Measurements from ENCODE around the gene NUMBL. TPM values are rescaled to one million over a fixed set of nuclear protein-coding genes. Genes with fewer than 3 reads are reported as not detected.

Gene NUMBL
- total RNA-seq, 2 experiments from 2014 or later = 4.9 to 8.9 TPM

DNA sequence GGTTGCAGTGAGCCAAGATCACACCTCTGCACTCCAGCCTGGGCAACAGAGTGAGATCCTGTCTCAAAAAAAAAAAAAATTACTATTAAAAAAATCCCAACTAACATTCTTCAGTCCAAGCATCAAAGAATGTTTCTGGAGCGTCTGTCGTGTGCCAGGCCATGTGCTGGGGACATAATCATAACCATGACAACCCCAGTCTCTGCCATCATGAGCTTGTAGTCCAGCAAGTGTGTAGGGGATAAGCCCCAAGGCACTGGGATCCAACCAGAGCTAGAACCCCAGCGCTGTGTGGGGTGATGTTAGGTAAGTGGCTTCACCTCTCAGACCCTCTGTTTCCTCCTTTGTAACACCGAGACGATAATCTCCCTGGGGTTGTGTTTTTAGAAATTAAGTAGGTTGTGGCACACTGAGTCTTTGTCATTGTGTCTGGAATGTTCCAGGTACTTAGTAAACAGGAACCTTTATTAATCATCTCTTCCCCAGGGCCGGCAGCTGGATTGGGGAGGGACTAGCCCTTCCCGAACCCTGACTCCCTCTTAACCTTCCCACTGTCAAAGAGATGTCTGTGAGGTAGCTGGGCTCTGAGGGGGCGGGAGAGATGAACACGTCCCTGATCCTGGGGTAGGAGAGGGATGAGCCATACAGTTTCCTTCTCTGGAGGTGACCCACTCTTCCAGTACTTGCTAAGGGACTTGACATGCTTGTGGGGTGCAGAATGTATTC is 31.6 kb upstream of the NUMBL start:
- DNase-seq (ENCODE audit: low spot score) = no peak
- Histone ChIP-seq H4K20me1 (ENCODE audit: insufficient read depth, low read length) (no peaks in the 10 kb centered on the region), H3K36me3 (ENCODE audit: insufficient read depth, low read length) (peaks cover 7% of the 10 kb centered on the region; the same call in 1 of the 2 replicates), H3K27ac (ENCODE audit: low read depth, low read length, poor library complexity, severe bottlenecking) (no peak overlapping the region), H3K4me3 (ENCODE audit: low read depth, low read length, poor library complexity, severe bottlenecking) (no peak overlapping the region), H3K9me3 (ENCODE audit: low read length) (no peaks in the 10 kb centered on the region), H3K4me1 (ENCODE audit: insufficient read depth, low read length, poor library complexity, severe bottlenecking) (peaks cover 24% of the 10 kb centered on the region), H2AFZ (ENCODE audit: low read length) (no peak overlapping the region), H3K4me2 (ENCODE audit: low read length) (no peak overlapping the region), H3K79me2 (ENCODE audit: insufficient read depth, low read depth, low read length) (peaks cover 15% of the 10 kb centered on the region), H3K9me2 (ENCODE audit: insufficient read depth, low read length) (no peaks in the 10 kb centered on the region)
- CTCF ChIA-PET (ENCODE audit: unreplicated experiment) = no interaction called here
- POLR2A ChIA-PET = interaction anchor here (0.7 to 1.0 kb wide), 3 partner anchors 15 to 29 kb away, joined by 3 to 4 read pairs (median 3); partner anchors contain the start of genes ACTMAP and SNRPA
- intact Hi-C loops (cut with micrococcal nuclease; ENCODE audit: unreplicated experiment) = no loop called here
- no peak for TF ChIP-seq EZH2phosphoT487 (IDR thresholded peaks at IDR 0.05; ENCODE audit: borderline replicate concordance, low read depth, low read length)
- TF ChIP-seq, protein P1, sequence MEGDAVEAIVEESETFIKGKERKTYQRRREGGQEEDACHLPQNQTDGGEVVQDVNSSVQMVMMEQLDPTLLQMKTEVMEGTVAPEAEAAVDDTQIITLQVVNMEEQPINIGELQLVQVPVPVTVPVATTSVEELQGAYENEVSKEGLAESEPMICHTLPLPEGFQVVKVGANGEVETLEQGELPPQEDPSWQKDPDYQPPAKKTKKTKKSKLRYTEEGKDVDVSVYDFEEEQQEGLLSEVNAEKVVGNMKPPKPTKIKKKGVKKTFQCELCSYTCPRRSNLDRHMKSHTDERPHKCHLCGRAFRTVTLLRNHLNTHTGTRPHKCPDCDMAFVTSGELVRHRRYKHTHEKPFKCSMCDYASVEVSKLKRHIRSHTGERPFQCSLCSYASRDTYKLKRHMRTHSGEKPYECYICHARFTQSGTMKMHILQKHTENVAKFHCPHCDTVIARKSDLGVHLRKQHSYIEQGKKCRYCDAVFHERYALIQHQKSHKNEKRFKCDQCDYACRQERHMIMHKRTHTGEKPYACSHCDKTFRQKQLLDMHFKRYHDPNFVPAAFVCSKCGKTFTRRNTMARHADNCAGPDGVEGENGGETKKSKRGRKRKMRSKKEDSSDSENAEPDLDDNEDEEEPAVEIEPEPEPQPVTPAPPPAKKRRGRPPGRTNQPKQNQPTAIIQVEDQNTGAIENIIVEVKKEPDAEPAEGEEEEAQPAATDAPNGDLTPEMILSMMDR (conservative IDR thresholded peaks at IDR 0.05; ENCODE audit: low read length) = no peak
- BruUV-seq (replicated peaks) = no TSS peak

GRCh38 chr19:40721140-40721486 is 30.7 kb upstream of the NUMBL start:
- Histone ChIP-seq H3K4me1 (ENCODE audit: insufficient read depth, low read length, poor library complexity, severe bottlenecking) (peaks cover 24% of the 10 kb centered on the region), H3K36me3 (ENCODE audit: insufficient read depth, low read length) (peaks cover under 1% of the 10 kb centered on the region; the same call in 1 of the 2 replicates), H4K20me1 (ENCODE audit: insufficient read depth, low read length) (no peaks in the 10 kb centered on the region), H3K4me2 (ENCODE audit: low read length) (no peak overlapping the region), H2AFZ (ENCODE audit: low read length) (no peak overlapping the region), H3K9me2 (ENCODE audit: insufficient read depth, low read length) (no peaks in the 10 kb centered on the region), H3K4me3 (ENCODE audit: low read depth, low read length, poor library complexity, severe bottlenecking) (no peak overlapping the region), H3K27ac (ENCODE audit: low read depth, low read length, poor library complexity, severe bottlenecking) (no peak overlapping the region), H3K79me2 (ENCODE audit: insufficient read depth, low read depth, low read length) (peaks cover 17% of the 10 kb centered on the region), H3K9me3 (ENCODE audit: low read length) (no peaks in the 10 kb centered on the region)
- POLR2A ChIA-PET = interaction anchor here (0.6 to 0.7 kb wide), 3 partner anchors 12 to 630 kb away, joined by 3 to 4 read pairs (median 3); partner anchors contain the start of gene ZNF780A
- BruUV-seq (replicated peaks) = no TSS peak
- intact Hi-C loops (cut with micrococcal nuclease; ENCODE audit: unreplicated experiment) = no loop called here
- TF ChIP-seq EZH2phosphoT487 (IDR thresholded peaks at IDR 0.05; ENCODE audit: borderline replicate concordance, low read depth, low read length) = no peak
- TF ChIP-seq, protein P1 (conservative IDR thresholded peaks at IDR 0.05; ENCODE audit: low read length) = no peak
- no peak for DNase-seq (ENCODE audit: low spot score)
- CTCF ChIA-PET (ENCODE audit: unreplicated experiment) = no interaction called here

GRCh38 chr19:40719414-40719894 is 29.0 kb upstream of the NUMBL start:
- no peaks in the 10 kb centered on the region for H3K9me2 ChIP-seq (ENCODE audit: insufficient read depth, low read length)
- H3K9me3 ChIP-seq (ENCODE audit: low read length) = no peaks in the 10 kb centered on the region
- peak overlapping the region; percentile 70 for H3K4me3 ChIP-seq (ENCODE audit: low read depth, low read length, poor library complexity, severe bottlenecking)
- ChIA-PET CTCF (ENCODE audit: unreplicated experiment) (no interaction called here), POLR2A (no interaction called here)
- DNase-seq (ENCODE audit: low spot score) = peak; percentile 26
- no peaks in the 10 kb centered on the region for H4K20me1 ChIP-seq (ENCODE audit: insufficient read depth, low read length)
- intact Hi-C loops (cut with micrococcal nuclease; ENCODE audit: unreplicated experiment) = no loop called here
- no peak for TF ChIP-seq EZH2phosphoT487 (IDR thresholded peaks at IDR 0.05; ENCODE audit: borderline replicate concordance, low read depth, low read length)
- TF ChIP-seq, protein P1 (conservative IDR thresholded peaks at IDR 0.05; ENCODE audit: low read length) = no peak
- peaks cover 30% of the 10 kb centered on the region for H3K4me1 ChIP-seq (ENCODE audit: insufficient read depth, low read length, poor library complexity, severe bottlenecking)
- BruUV-seq (replicated peaks) = no TSS peak
- peak overlapping the region; percentile 99 for H3K4me2 ChIP-seq (ENCODE audit: low read length)
- peaks cover 23% of the 10 kb centered on the region for H3K79me2 ChIP-seq (ENCODE audit: insufficient read depth, low read depth, low read length)
- peak overlapping the region; percentile 46 for H3K27ac ChIP-seq (ENCODE audit: low read depth, low read length, poor library complexity, severe bottlenecking)
- H2AFZ ChIP-seq (ENCODE audit: low read length) = peak overlapping the region; percentile 78; the same call in 1 of the 2 replicates
- no peaks in the 10 kb centered on the region for H3K36me3 ChIP-seq (ENCODE audit: insufficient read depth, low read length)
